KOPT-K1 (cell line): ENCODE results near the gene ADCY1.

Experiments
- H3K27ac ChIP-seq: fragments of 200-600 bp; sonication (generic); 2 replicates; pipeline ENCODE4 v1.5.1; 2016; ENCODE audit warnings: antibody characterized with exemption, mild to moderate bottlenecking, low read depth, low read length; ENCODE audit not compliant: poor library complexity, severe bottlenecking
- H3K36me3 ChIP-seq: fragments of 200-600 bp; sonication (generic); 2 replicates; pipeline ENCODE4 v1.5.1; 2017; ENCODE audit warnings: antibody characterized with exemption, mild to moderate bottlenecking, low read length, moderate library complexity; ENCODE audit not compliant: insufficient read depth
- H3K9me3 ChIP-seq: fragments of 200-600 bp; sonication (generic); 2 replicates; pipeline ENCODE4 v1.5.1; 2017; ENCODE audit warnings: antibody characterized with exemption, low read length, mild to moderate bottlenecking; ENCODE audit not compliant: insufficient read depth, poor library complexity, severe bottlenecking

ADCY1 gene

GRCh38 chr7:45657890-45658715 lies 83.9 kb downstream of the ADCY1 start:
- Histone ChIP-seq H3K9me3 (no peaks in the 10 kb centered on the region), H3K36me3 (no peaks in the 10 kb centered on the region), H3K27ac (no peak overlapping the region)

GRCh38 chr7:45658716-45659495 lies 84.7 kb downstream of the ADCY1 start:
- Histone ChIP-seq H3K36me3 (no peaks in the 10 kb centered on the region), H3K9me3 (no peaks in the 10 kb centered on the region), H3K27ac (no peak overlapping the region)

- no peaks in the 10 kb centered on the region for H3K9me3 ChIP-seq
- H3K36me3 ChIP-seq, result no peaks in the 10 kb centered on the region
- H3K27ac ChIP-seq, result no peak overlapping the region
Observed at GRCh38 chr7:45659496-45660139, 85.5 kb downstream of the ADCY1 start.

- no peak overlapping the region for H3K27ac ChIP-seq
- no peaks in the 10 kb centered on the region for H3K36me3 ChIP-seq
- no peaks in the 10 kb centered on the region for H3K9me3 ChIP-seq
Observed at GRCh38 chr7:45660201-45660900, 86.2 kb downstream of the ADCY1 start.

GRCh38 chr7:45660901-45661211 lies 86.7 kb downstream of the ADCY1 start:
- H3K9me3 ChIP-seq, result no peaks in the 10 kb centered on the region
- no peak overlapping the region for H3K27ac ChIP-seq
- H3K36me3 ChIP-seq, result no peaks in the 10 kb centered on the region

GRCh38 chr7:45661302-45661995 lies 87.3 kb downstream of the ADCY1 start:
- H3K27ac ChIP-seq, result no peak overlapping the region
- no peaks in the 10 kb centered on the region for H3K36me3 ChIP-seq
- H3K9me3 ChIP-seq, result no peaks in the 10 kb centered on the region

GRCh38 chr7:45662018-45662417 lies 87.8 kb downstream of the ADCY1 start:
- no peaks in the 10 kb centered on the region for H3K9me3 ChIP-seq
- H3K36me3 ChIP-seq, result no peaks in the 10 kb centered on the region
- no peak overlapping the region for H3K27ac ChIP-seq

- no peaks in the 10 kb centered on the region for H3K36me3 ChIP-seq
- no peaks in the 10 kb centered on the region for H3K9me3 ChIP-seq
- H3K27ac ChIP-seq, result no peak overlapping the region
Observed at GRCh38 chr7:45662540-45663166, 88.5 kb downstream of the ADCY1 start.

GRCh38 chr7:45663167-45663921 lies 89.2 kb downstream of the ADCY1 start:
- no peaks in the 10 kb centered on the region for H3K9me3 ChIP-seq
- H3K27ac ChIP-seq, result no peak overlapping the region
- H3K36me3 ChIP-seq, result no peaks in the 10 kb centered on the region

- Histone ChIP-seq H3K27ac (no peak overlapping the region), H3K9me3 (no peaks in the 10 kb centered on the region), H3K36me3 (no peaks in the 10 kb centered on the region)
Observed at GRCh38 chr7:45663965-45664633, 89.9 kb downstream of the ADCY1 start.

GRCh38 chr7:45665172-45665571 lies 91.0 kb downstream of the ADCY1 start:
- no peaks in the 10 kb centered on the region for H3K36me3 ChIP-seq
- peaks cover under 1% of the 10 kb centered on the region for H3K9me3 ChIP-seq
- H3K27ac ChIP-seq, result no peak overlapping the region

GRCh38 chr7:45670227-45670626 lies 96.1 kb downstream of the ADCY1 start:
- Histone ChIP-seq H3K27ac (no peak overlapping the region), H3K9me3 (peaks cover 4% of the 10 kb centered on the region), H3K36me3 (no peaks in the 10 kb centered on the region)

- Histone ChIP-seq H3K27ac (no peak overlapping the region), H3K36me3 (no peaks in the 10 kb centered on the region), H3K9me3 (peaks cover 4% of the 10 kb centered on the region)
Observed at GRCh38 chr7:45670717-45671116, 96.5 kb downstream of the ADCY1 start.
